WTC11 (cell line): ENCODE results near the gene SLC2A9. TPM values are rescaled to one million over a fixed set of nuclear protein-coding genes. Genes with fewer than 3 reads are reported as not detected.

Experiments used
- ATAC-seq: fragments of 200-7000 bp; cut with Tn5 transposase; 2 replicates; pipeline ENCODE4 v1.10.0; 2021; ENCODE audit warnings: mild to moderate bottlenecking, moderate library complexity
- CTCF ChIA-PET: fragments of 300-600 bp; sonication (Branson Sonifier 250); formaldehyde crosslinking; loops from one replicate; lab custom pipeline; 2021; ENCODE audit warnings: antibody characterized with exemption; lab: Charles Lee
- POLR2A ChIA-PET: fragments of 350-600 bp; sonication (Branson Sonifier 250); formaldehyde crosslinking; loops from one replicate; lab custom pipeline; 2021; ENCODE audit warnings: antibody characterized with exemption; lab: Charles Lee
- DNase-seq: peaks from one replicate; pipeline ENCODE4 v3.0.0; 2021; ENCODE audit warnings: low spot score
- H3K27ac Mint-ChIP-seq: 2 replicates; pipeline ENCODE4 v1.8.0; 2021; ENCODE audit warnings: mixed read lengths
- H3K27me3 Mint-ChIP-seq: 2 replicates; pipeline ENCODE4 v1.8.0; 2021; ENCODE audit warnings: low read depth, mild to moderate bottlenecking, moderate library complexity, mixed read lengths
- H3K36me3 Mint-ChIP-seq: 2 replicates; pipeline ENCODE4 v1.8.0; 2021; ENCODE audit warnings: mixed read lengths
- H3K4me1 Mint-ChIP-seq: 2 replicates; pipeline ENCODE4 v1.8.0; 2022; ENCODE audit warnings: mixed read lengths
- H3K4me3 Mint-ChIP-seq: 2 replicates; pipeline ENCODE4 v1.8.0; 2021; ENCODE audit warnings: mild to moderate bottlenecking, moderate library complexity, mixed read lengths
- H3K9me3 Mint-ChIP-seq: 2 replicates; pipeline ENCODE4 v1.8.0; 2021; ENCODE audit warnings: mixed read lengths
- ATF6 ChIP-seq: sonication (generic); formaldehyde crosslinking; IDR thresholded peaks from 2 replicates; pipeline ENCODE4 v1.8.1; 2023; ENCODE audit warnings: mild to moderate bottlenecking, missing genetic modification reagents
- CREM ChIP-seq: sonication (generic); formaldehyde crosslinking; IDR thresholded peaks from 2 replicates; pipeline ENCODE4 v1.8.1; 2022; ENCODE audit warnings: mild to moderate bottlenecking, missing genetic modification reagents, moderate library complexity
- FOXP1 ChIP-seq: sonication (generic); formaldehyde crosslinking; IDR thresholded peaks from 2 replicates; pipeline ENCODE4 v1.8.0; 2022; ENCODE audit warnings: missing genetic modification reagents, mild to moderate bottlenecking, moderate library complexity, borderline replicate concordance
- HMGXB4 ChIP-seq: sonication (generic); formaldehyde crosslinking; IDR thresholded peaks from 2 replicates; pipeline ENCODE4 v1.8.1; 2023; ENCODE audit warnings: mild to moderate bottlenecking, moderate library complexity, missing genetic modification reagents
- KAT7 ChIP-seq: sonication (generic); formaldehyde crosslinking; IDR thresholded peaks from 2 replicates; pipeline ENCODE4 v1.8.1; 2023; ENCODE audit warnings: missing genetic modification reagents, mild to moderate bottlenecking, borderline replicate concordance
- NFYB ChIP-seq: sonication (generic); formaldehyde crosslinking; conservative IDR thresholded peaks from 2 replicates; pipeline ENCODE4 v1.8.0; 2022; ENCODE audit warnings: low read depth, missing genetic modification reagents
- RELA ChIP-seq: sonication (generic); formaldehyde crosslinking; IDR thresholded peaks from 2 replicates; pipeline ENCODE4 v1.8.1; 2022; ENCODE audit warnings: missing genetic modification reagents, mild to moderate bottlenecking, borderline replicate concordance
- RORB ChIP-seq: fragments of 250-450 bp; sonication (Bioruptor Pico); IDR thresholded peaks from 2 replicates; pipeline ENCODE4 v1.9.0; 2021; ENCODE audit warnings: mild to moderate bottlenecking
- total RNA-seq: library from RNA; stranded (reverse); gene quantifications from 3 replicates; pipeline ENCODE4 v1.2.3, GENCODE V29; 2021

Gene SLC2A9
- total RNA-seq, 1 experiment from 2014 or later: not detected

- ChIA-PET CTCF (interaction anchor here (0.6 to 1.4 kb wide), 2 partner anchors 19 to 286 kb away, joined by 3 read pairs; no protein-coding TSS in a partner anchor), POLR2A (no interaction called here)
- TF ChIP-seq RORB (no peak), ATF6 (CRISPR knock-in tag) (no peak), FOXP1 (no peak), CREM (CRISPR knock-in tag) (no peak), NFYB (CRISPR knock-in tag) (no peak), KAT7 (CRISPR knock-in tag) (no peak), HMGXB4 (no peak; the same call in 1 of the 2 replicates), RELA (CRISPR knock-in tag) (no peak)
- no peaks in the 10 kb centered on the region for H3K36me3 Mint-ChIP-seq
- ATAC-seq (peak; percentile 72), DNase-seq (peak; percentile 69)
- H3K4me3 Mint-ChIP-seq: peak within 1 kb of the TSS; percentile 72
- no peak within 1 kb of the TSS for H3K27ac Mint-ChIP-seq
- peaks cover 73% of the 10 kb centered on the region for H3K27me3 Mint-ChIP-seq
- peaks cover 11% of the 10 kb centered on the region for H3K4me1 Mint-ChIP-seq
- H3K9me3 Mint-ChIP-seq: no peaks in the 10 kb centered on the region
These were observed 239.8 kb downstream of the SLC2A9 start, which contains the start of gene DRD5 for GRCh38 chr4:9781343-9782135. DRD5 (plus strand) TSS chr4:9781634; CDS start chr4:9782030, 396 bp downstream.

Other genes starting within 250 kb of the SLC2A9 start
- 0.07 TPM in 2 of 3 replicates, not detected in the other for gene DRD5, start 239.9 kb downstream of the SLC2A9 start, total RNA-seq
- gene WDR1, start 95.3 kb upstream of the SLC2A9 start, total RNA-seq: 288 to 306 TPM (median 288 TPM) in 3 replicates